Stimulated activated CD8-positive, alpha-beta memory T cell treated with anti-CD3 and anti-CD28 coated beads, Interleukin-12 subunit alpha, Interleukin-12 subunit beta, amount 100 ng/mL, for 1 hour (primary cell): ENCODE measurements around the gene PAQR7.

Experiments
- DNase-seq: peaks from one replicate; pipeline ENCODE4 v3.0.0-alpha.2; 2020; ENCODE audit warnings: low read depth

Gene PAQR7

GRCh38 chr1:25875154-25875855 lies at the start of gene PAQR7:
Gene PAQR7 (minus strand): TSS chr1:25875708. CDS start chr1:25863839, 11,869 bp downstream.
- peak; percentile 27 for DNase-seq

- no peak for DNase-seq
Measured at GRCh38 chr1:25924454-25924853, 48.9 kb upstream of the PAQR7 start.

- DNase-seq, result no peak
Measured at GRCh38 chr1:25922971-25923552, 47.6 kb upstream of the PAQR7 start.

GRCh38 chr1:25922056-25922970 lies 46.8 kb upstream of the PAQR7 start:
- no peak for DNase-seq

GRCh38 chr1:25918615-25919014 lies 43.1 kb upstream of the PAQR7 start:
- DNase-seq, result no peak

GRCh38 chr1:25917996-25918395 lies 42.5 kb upstream of the PAQR7 start:
- no peak for DNase-seq

GRCh38 chr1:25916460-25916859 lies 41.0 kb upstream of the PAQR7 start:
- DNase-seq, result no peak

GRCh38 chr1:25914074-25914995 lies 38.8 kb upstream of the PAQR7 start:
- DNase-seq, result no peak

GRCh38 chr1:25913206-25913605 lies 37.7 kb upstream of the PAQR7 start:
- no peak for DNase-seq

GRCh38 chr1:25912076-25912831 lies 36.7 kb upstream of the PAQR7 start:
- no peak for DNase-seq

GRCh38 chr1:25911162-25911561 lies 35.7 kb upstream of the PAQR7 start:
- no peak for DNase-seq

- no peak for DNase-seq
Measured at GRCh38 chr1:25909040-25909439, 33.5 kb upstream of the PAQR7 start.

- no peak for DNase-seq
Measured at GRCh38 chr1:25908161-25908560, 32.7 kb upstream of the PAQR7 start.

- DNase-seq, result no peak
Measured at GRCh38 chr1:25907601-25908000, 32.1 kb upstream of the PAQR7 start.

- no peak for DNase-seq
Measured at GRCh38 chr1:25906644-25907300, 31.3 kb upstream of the PAQR7 start.

GRCh38 chr1:25905680-25906643 lies 30.5 kb upstream of the PAQR7 start, which contains the start of gene STMN1:
Gene STMN1 (minus strand): TSS chr1:25906419. CDS start chr1:25904676, 1,743 bp downstream.
- DNase-seq, result peak; percentile 80

- DNase-seq, result peak; percentile 89
Measured at GRCh38 chr1:25904943-25905679, 29.6 kb upstream of the PAQR7 start.

GRCh38 chr1:25903986-25904385 lies 28.5 kb upstream of the PAQR7 start:
- no peak for DNase-seq
